Stomach (tissue), 9 donors: ENCODE data around the gene CMTR2. TPM values are rescaled to one million over a fixed set of nuclear protein-coding genes. Genes with fewer than 3 reads are reported as not detected.

Experiments
- DNase-seq, 2 donors: peaks; one replicate each; pipeline versions ENCODE4 v3.0.0 to v3.0.0-alpha.2; 2013 to 2019
- H3K27ac ChIP-seq, 5 donors: fragments of 200-600 bp in 4 of 5; sonication (generic) in 4 of 5; one replicate each; pipeline ENCODE4 v1.5.1; 2013 to 2019; ENCODE audit warnings: mild to moderate bottlenecking in 1 of 5, moderate library complexity in 1 of 5
- H3K27me3 ChIP-seq, 3 donors: fragments of 200-600 bp; sonication (generic); one replicate each; pipeline ENCODE4 v1.5.1; 2017 to 2019; ENCODE audit warnings: mixed run types in 1 of 3
- H3K36me3 ChIP-seq, 4 donors: fragments of 200-600 bp; sonication (generic); 1 replicate in 3 of 4; 2 replicates in 1 of 4; pipeline ENCODE4 v1.5.1; 2016 to 2019
- H3K4me1 ChIP-seq, 4 donors: fragments of 200-600 bp; sonication (generic); one replicate each; pipeline ENCODE4 v1.5.1; 2016 to 2019
- H3K4me3 ChIP-seq, 4 donors: fragments of 200-600 bp; sonication (generic) in 3 of 4; one replicate each; pipeline ENCODE4 v1.5.1; 2016 to 2019; ENCODE audit warnings: mild to moderate bottlenecking in 1 of 4
- H3K9me3 ChIP-seq, 4 donors: fragments of 200-600 bp; sonication (generic); one replicate each; pipeline ENCODE4 v1.5.1; 2016 to 2019
- EP300 ChIP-seq: sonication (generic); formaldehyde crosslinking; IDR thresholded peaks from one replicate; pipeline ENCODE4 v1.6.1; 2017; ENCODE audit warnings: antibody characterized with exemption
- POLR2A ChIP-seq, 4 donors: fragments of 450-650 bp; IDR thresholded peaks; one replicate each; pipeline ENCODE4 v1.6.1; 2016; ENCODE audit warnings: antibody characterized with exemption in 4 of 4, control low read depth in 2 of 4, mild to moderate bottlenecking in 1 of 4, moderate library complexity in 1 of 4
- POLR2AphosphoS5 ChIP-seq, 3 donors: sonication (generic); formaldehyde crosslinking; IDR thresholded peaks; one replicate each; pipeline ENCODE4 v1.6.1; 2016; ENCODE audit warnings: antibody characterized with exemption in 3 of 3
- WGBS, 5 donors: extraction: QIAGEN DNeasy Blood & Tissue Kit in 3 of 5; methylation state at CpG; one replicate each; pipeline versions ENCODE4 v1.1.5 to v1.1.7; 2013 to 2018; 5-methylcytosine and 5-hydroxymethylcytosine counted together
- intact Hi-C: fragments of 100-400 bp; cut with DNase I; formaldehyde crosslinking; loops from one replicate; pipeline ENCODE4 v1.15.1; 2023; ENCODE audit warnings: low total_unique reads
- polyA plus RNA-seq, 3 donors: library from polyadenylated mRNA; stranded (reverse); fragments of 200-250 nt; gene quantifications; one replicate each; pipeline ENCODE4 v1.2.3, GENCODE V29; 2013
- total RNA-seq, 5 donors: library from RNA; depleted of rRNA; stranded (reverse); fragments of >200 nt; gene quantifications; one replicate each; pipeline versions ENCODE4 v1.1.0 to v1.2.3, GENCODE V29; 2014 to 2016
- TF ChIP-seq, protein P1 (sequence below), 7 experiments: fragments of 450-650 bp in 4 of 7; fragments of 200-600 bp in 3 of 7; sonication (generic) in 3 of 7; IDR thresholded peaks; one replicate each; pipeline ENCODE4 v1.5.1; 2016 to 2019; ENCODE audit warnings: antibody characterized with exemption in 7 of 7, control low read depth in 2 of 7, mild to moderate bottlenecking in 1 of 7
- donor health status: healthy with polysubstance abuse.
- donor health status: Bipolar disorder and iron deficiency.
- donor health status: healthy.

CMTR2 gene
- total and polyA plus RNA-seq, 8 donors = 1.4 to 29.6 (median 7.6) TPM

DNA sequence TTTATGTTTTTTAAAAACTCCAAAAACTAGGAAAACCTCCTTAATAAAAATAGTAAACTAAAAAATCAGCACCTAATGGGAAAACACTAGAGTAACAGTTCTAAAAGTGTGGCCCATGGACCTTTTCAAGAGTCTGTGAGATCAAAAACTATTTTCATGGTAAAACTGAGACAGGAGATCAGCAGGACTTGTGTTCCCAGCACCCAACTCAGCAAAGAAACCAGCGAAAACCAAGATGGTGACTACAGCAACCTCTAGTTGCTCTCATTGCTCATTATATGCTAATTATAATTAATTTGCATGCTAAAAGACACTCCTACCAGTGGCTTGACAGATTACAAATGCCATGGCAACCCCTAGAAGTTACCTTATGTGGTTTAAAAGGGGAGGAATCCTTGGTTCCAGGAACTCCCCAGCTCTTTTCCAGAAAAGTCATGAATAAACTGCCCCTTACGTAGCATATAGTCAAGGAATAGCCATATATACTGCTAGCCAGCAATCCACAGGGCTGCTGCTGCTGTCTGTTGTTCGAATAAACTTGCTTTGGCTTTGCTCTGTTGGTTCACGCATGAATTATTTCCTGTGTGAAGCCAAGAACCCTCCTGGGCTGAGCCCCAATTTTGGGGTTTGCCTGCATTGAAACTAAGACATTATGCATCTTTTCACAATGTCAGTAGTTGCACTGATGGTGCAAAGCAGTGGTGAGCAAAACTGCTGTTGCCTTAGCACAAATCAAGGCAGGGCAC is 12.4 kb downstream of the CMTR2 start:
- intact Hi-C loops = no loop called here
- H3K27me3 ChIP-seq = no peaks in the 10 kb centered on the region
- no peak overlapping the region for H3K4me3 ChIP-seq
- WGBS, 5 donors = 90 to 97% (median 94%) methylated on average over 4 of the region's 4 CpGs
- no peak overlapping the region for H3K27ac ChIP-seq
- DNase-seq = no peak
- H3K36me3 ChIP-seq = no peaks in the 10 kb centered on the region
- no peaks in the 10 kb centered on the region for H3K4me1 ChIP-seq
- TF ChIP-seq EP300 (no peak), POLR2AphosphoS5 (IDR thresholded peaks at IDR 0.05) (no peak), POLR2A (IDR thresholded peaks at IDR 0.05) (no peak)
- TF ChIP-seq, protein P1, sequence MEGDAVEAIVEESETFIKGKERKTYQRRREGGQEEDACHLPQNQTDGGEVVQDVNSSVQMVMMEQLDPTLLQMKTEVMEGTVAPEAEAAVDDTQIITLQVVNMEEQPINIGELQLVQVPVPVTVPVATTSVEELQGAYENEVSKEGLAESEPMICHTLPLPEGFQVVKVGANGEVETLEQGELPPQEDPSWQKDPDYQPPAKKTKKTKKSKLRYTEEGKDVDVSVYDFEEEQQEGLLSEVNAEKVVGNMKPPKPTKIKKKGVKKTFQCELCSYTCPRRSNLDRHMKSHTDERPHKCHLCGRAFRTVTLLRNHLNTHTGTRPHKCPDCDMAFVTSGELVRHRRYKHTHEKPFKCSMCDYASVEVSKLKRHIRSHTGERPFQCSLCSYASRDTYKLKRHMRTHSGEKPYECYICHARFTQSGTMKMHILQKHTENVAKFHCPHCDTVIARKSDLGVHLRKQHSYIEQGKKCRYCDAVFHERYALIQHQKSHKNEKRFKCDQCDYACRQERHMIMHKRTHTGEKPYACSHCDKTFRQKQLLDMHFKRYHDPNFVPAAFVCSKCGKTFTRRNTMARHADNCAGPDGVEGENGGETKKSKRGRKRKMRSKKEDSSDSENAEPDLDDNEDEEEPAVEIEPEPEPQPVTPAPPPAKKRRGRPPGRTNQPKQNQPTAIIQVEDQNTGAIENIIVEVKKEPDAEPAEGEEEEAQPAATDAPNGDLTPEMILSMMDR (IDR thresholded peaks at IDR 0.05) = no peak
- H3K9me3 ChIP-seq = peaks cover 0 to 9% (median 5%) of the 10 kb centered on the region in 4 donors

DNA sequence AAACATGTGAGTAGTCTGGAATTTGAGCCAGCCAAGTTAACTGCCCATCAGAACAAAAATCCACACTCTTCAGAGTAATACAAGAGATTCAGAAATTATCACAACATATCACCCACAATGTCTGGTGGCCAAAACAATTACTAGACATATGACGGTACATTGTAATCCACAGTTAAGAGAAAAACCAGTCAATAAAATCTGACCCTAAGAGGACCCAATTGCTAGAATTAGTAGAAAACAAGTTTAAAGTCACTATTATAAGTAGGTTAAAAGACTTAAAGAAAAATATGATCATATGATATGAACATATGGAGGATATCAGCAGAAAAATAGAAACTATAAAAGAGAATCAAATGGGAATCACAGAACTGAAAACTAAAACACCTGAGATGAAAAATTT is 15.8 kb downstream of the CMTR2 start:
- no peak for TF ChIP-seq POLR2A (IDR thresholded peaks at IDR 0.05)
- TF ChIP-seq, protein P1 (IDR thresholded peaks at IDR 0.05) = no peak
- TF ChIP-seq POLR2AphosphoS5 (IDR thresholded peaks at IDR 0.05) = no peak
- no peak for TF ChIP-seq EP300
- no peak for DNase-seq
- no peak overlapping the region for H3K27ac ChIP-seq
- H3K9me3 ChIP-seq = peaks cover 0 to 9% (median 5%) of the 10 kb centered on the region in 4 donors
- no peaks in the 10 kb centered on the region for H3K27me3 ChIP-seq
- no peaks in the 10 kb centered on the region for H3K4me1 ChIP-seq
- intact Hi-C loops = no loop called here
- no peak overlapping the region for H3K4me3 ChIP-seq
- 93 to 100% (median 93%) methylated on average over 1 of the region's 1 CpG for WGBS, 5 donors
- no peaks in the 10 kb centered on the region for H3K36me3 ChIP-seq

DNA sequence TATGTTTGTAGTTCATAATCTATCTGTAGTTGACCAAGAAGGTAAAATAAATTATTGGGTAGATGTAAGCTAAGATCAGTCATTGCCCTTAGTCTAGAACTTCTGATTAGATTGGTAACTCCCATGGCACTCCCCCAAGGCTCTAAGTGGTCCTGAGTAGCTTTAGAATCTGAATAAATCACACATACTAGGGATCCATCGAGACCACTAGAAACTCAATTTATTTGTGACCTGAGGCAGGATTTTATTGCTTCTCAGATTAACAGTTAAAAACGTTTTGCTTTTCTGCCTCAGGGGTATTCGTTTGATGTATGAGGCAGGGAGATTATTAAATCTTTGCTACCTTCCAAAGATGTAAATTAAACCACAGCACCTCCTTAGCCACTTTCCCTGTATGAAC is 24.9 kb downstream of the CMTR2 start:
- Histone ChIP-seq H3K36me3 (no peaks in the 10 kb centered on the region), H3K4me3 (no peak overlapping the region), H3K27me3 (no peaks in the 10 kb centered on the region), H3K9me3 (no peaks in the 10 kb centered on the region), H3K4me1 (no peaks in the 10 kb centered on the region), H3K27ac (no peak overlapping the region)
- DNase-seq = no peak
- 44 to 56% (median 54%) methylated on average over 3 of the region's 3 CpGs for WGBS, 5 donors
- TF ChIP-seq, protein P1 (IDR thresholded peaks at IDR 0.05) = no peak
- TF ChIP-seq EP300 = no peak
- no peak for TF ChIP-seq POLR2A (IDR thresholded peaks at IDR 0.05)
- no peak for TF ChIP-seq POLR2AphosphoS5 (IDR thresholded peaks at IDR 0.05)
- intact Hi-C loops = no loop called here

DNA sequence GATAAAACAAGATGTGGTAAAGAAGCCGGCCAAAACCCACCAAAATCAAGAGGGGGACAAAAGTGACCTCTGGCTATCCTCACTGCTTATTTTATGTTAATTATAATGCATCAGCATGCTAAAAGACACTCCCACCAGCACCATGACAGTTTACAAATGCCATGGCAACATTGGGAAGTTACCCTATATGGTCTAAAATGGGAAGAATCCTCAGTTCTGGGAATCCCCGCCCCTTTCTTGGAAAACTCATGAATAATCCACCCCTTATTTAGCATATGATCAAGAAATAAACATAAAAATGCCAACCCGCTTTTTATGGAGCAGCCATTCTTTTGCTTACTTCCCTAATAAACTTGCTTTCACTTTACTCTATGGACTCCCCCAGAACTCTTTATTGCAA is 25.6 kb downstream of the CMTR2 start:
- Histone ChIP-seq H3K9me3 (no peaks in the 10 kb centered on the region), H3K4me3 (no peak overlapping the region), H3K4me1 (no peaks in the 10 kb centered on the region), H3K27me3 (no peaks in the 10 kb centered on the region), H3K36me3 (no peaks in the 10 kb centered on the region), H3K27ac (no peak overlapping the region)
- TF ChIP-seq, protein P1 (IDR thresholded peaks at IDR 0.05) = no peak
- no peak for TF ChIP-seq EP300
- TF ChIP-seq POLR2A (IDR thresholded peaks at IDR 0.05) = no peak
- TF ChIP-seq POLR2AphosphoS5 (IDR thresholded peaks at IDR 0.05) = no peak
- intact Hi-C loops = no loop called here
- whole genome bisulfite sequencing, 5 donors = 77 to 85% (median 81%) methylated on average over 3 of the region's 3 CpGs
- no peak for DNase-seq
